Spleen (tissue), 11 donors: ENCODE measurements around the gene KMT2B. TPM values are rescaled to one million over a fixed set of nuclear protein-coding genes. Genes with fewer than 3 reads are reported as not detected.
"Not testable (repeated sequence)": the region's sequence is repeated elsewhere in the genome, so short reads cannot be mapped to it uniquely, and the experiment has no call there.

Source experiments
- DNase-seq: peaks from one replicate; pipeline ENCODE4 v3.0.0-alpha.2; 2020
- H3K27ac ChIP-seq, 8 donors: fragments of 200-600 bp; sonication (generic) in 7 of 8; 1 replicate in 4 of 8; 2 replicates in 4 of 8; pipeline versions ENCODE4 v1.5.0 to v1.8.0; 2016 to 2021; ENCODE audit warnings: inconsistent platforms in 4 of 8, mild to moderate bottlenecking in 4 of 8, moderate library complexity in 1 of 8
- H3K27me3 ChIP-seq, 7 donors: fragments of 200-600 bp; sonication (generic) in 6 of 7; replicated peaks in 1 of 7; 1 replicate in 4 of 7; 2 replicates in 3 of 7; pipeline versions ENCODE4 v1.5.0 to v1.8.0; 2016 to 2021; ENCODE audit warnings: inconsistent platforms in 3 of 7, mild to moderate bottlenecking in 1 of 7
- H3K36me3 ChIP-seq, 6 donors: fragments of 200-600 bp; sonication (generic) in 5 of 6; 1 replicate in 4 of 6; 2 replicates in 2 of 6; pipeline versions ENCODE4 v1.5.0 to v1.8.0; 2016 to 2021; ENCODE audit warnings: inconsistent platforms in 2 of 6
- H3K4me1 ChIP-seq, 6 donors: fragments of 200-600 bp; sonication (generic) in 5 of 6; 1 replicate in 3 of 6; 2 replicates in 3 of 6; pipeline versions ENCODE4 v1.5.0 to v1.8.0; 2016 to 2021; ENCODE audit warnings: inconsistent platforms in 3 of 6
- H3K4me3 ChIP-seq, 8 donors: fragments of 200-600 bp; sonication (generic) in 7 of 8; 1 replicate in 4 of 8; 2 replicates in 4 of 8; pipeline versions ENCODE4 v1.5.0 to v1.8.0; 2016 to 2021; ENCODE audit warnings: inconsistent platforms in 4 of 8, mild to moderate bottlenecking in 4 of 8, moderate library complexity in 2 of 8
- H3K9me3 ChIP-seq, 8 donors: fragments of 200-600 bp; sonication (generic) in 7 of 8; 1 replicate in 4 of 8; 2 replicates in 4 of 8; pipeline versions ENCODE4 v1.5.0 to v1.8.0; 2016 to 2021; ENCODE audit warnings: inconsistent platforms in 4 of 8
- CTCF ChIP-seq, 11 experiments: fragments of 200-600 bp in 7 of 11; fragments of 450-650 bp in 4 of 11; sonication (generic) in 4 of 11; IDR thresholded peaks in 8 of 11; conservative IDR thresholded peaks in 3 of 11; 1 replicate in 7 of 11; 2 replicates in 4 of 11; pipeline versions ENCODE4 v1.4.0 to v1.8.0; 2016 to 2021; ENCODE audit warnings: antibody characterized with exemption in 11 of 11, inconsistent platforms in 4 of 11, mild to moderate bottlenecking in 1 of 11
- POLR2A ChIP-seq, 3 donors: fragments of 450-650 bp; IDR thresholded peaks; one replicate each; pipeline ENCODE4 v1.5.1; 2017; ENCODE audit warnings: antibody characterized with exemption in 3 of 3, mild to moderate bottlenecking in 1 of 3
- POLR2AphosphoS5 ChIP-seq, 3 donors: sonication (generic); formaldehyde crosslinking; IDR thresholded peaks; one replicate each; pipeline ENCODE4 v1.5.1; 2017; ENCODE audit warnings: antibody characterized with exemption in 3 of 3
- WGBS, 5 donors: extraction: QIAGEN DNeasy Blood & Tissue Kit in 3 of 5; methylation state at CpG; one replicate each; pipeline versions ENCODE4 v1.1.5 to v1.1.7; 2013 to 2018; 5-methylcytosine and 5-hydroxymethylcytosine counted together
- intact Hi-C: fragments of 100-400 bp; cut with DNase I; formaldehyde crosslinking; loops from one replicate; pipeline ENCODE4 v1.15.0; 2023; ENCODE audit warnings: low total_unique reads
- polyA plus RNA-seq, 3 donors: library from polyadenylated mRNA; stranded (reverse); fragments of 200-250 nt; gene quantifications; one replicate each; pipeline ENCODE4 v1.2.1, GENCODE V29; 2013
- total RNA-seq, 7 donors: library from RNA; depleted of rRNA in 3 of 7; stranded (reverse); fragments of >200 nt in 3 of 7; fragmentation: NEBNext Ultra II Directional in 4 of 7; extraction: Animal tissue kit (Norgen Biotek cat#: 25700) in 4 of 7; gene quantifications; one replicate each; pipeline versions ENCODE4 v1.1.0 to v1.2.1, GENCODE V29; 2016 to 2021
- donor health status: healthy with polysubstance abuse.
- donor health status: DM: no; HTN: no; CAD: no; lungs with moderate emphysema.
- donor health status: DM: no; HTN: no; CAD: no.
- donor health status: Bipolar disorder and iron deficiency.
- donor health status: healthy.
- donor health status: DM: no; HTN: no; CAD: no.
- donor health status: DM: yes; HTN: yes; CAD: no.

Gene KMT2B
- total and polyA plus RNA-seq, 10 donors = 17.6 to 58.2 (median 45.8) TPM

- no peaks in the 10 kb centered on the region for H3K9me3 ChIP-seq
- no peak overlapping the region for H3K27ac ChIP-seq
- intact Hi-C loops = no loop called here
- DNase-seq = no peak
- H3K27me3 ChIP-seq = peaks cover 0 to 14% (median 0%) of the 10 kb centered on the region in 7 donors
- TF ChIP-seq POLR2A (IDR thresholded peaks at IDR 0.05) (no peak), CTCF (IDR thresholded peaks at IDR 0.05 in 8 of 11, conservative IDR thresholded peaks at IDR 0.05 in 3 of 11) (no peak), POLR2AphosphoS5 (IDR thresholded peaks at IDR 0.05) (no peak)
- H3K4me1 ChIP-seq = peaks cover 0 to 4% (median 0%) of the 10 kb centered on the region in 6 donors
- 69 to 92% (median 83%) methylated on average over 4 of the region's 4 CpGs for WGBS, 5 donors
- no peak overlapping the region for H3K4me3 ChIP-seq
- H3K36me3 ChIP-seq = no peaks in the 10 kb centered on the region
These were observed 28.0 kb upstream of the KMT2B start for GRCh38 chr19:35689836-35690235.

- H3K27ac ChIP-seq, H3K36me3 ChIP-seq, H3K9me3 ChIP-seq, DNase-seq, intact Hi-C loops, H3K4me1 ChIP-seq, H3K4me3 ChIP-seq: not testable (repeated sequence)
- H3K27me3 ChIP-seq = peaks cover 0 to 14% (median 0%) of the 10 kb centered on the region in 7 donors
- 91 to 96% (median 95%) methylated on average over 14 to 37 of the region's 37 CpGs for WGBS, 5 donors
These were observed 26.7 kb upstream of the KMT2B start for GRCh38 chr19:35691106-35691505.

- Histone ChIP-seq H3K27me3 (peaks cover 0 to 14% (median 0%) of the 10 kb centered on the region in 7 donors), H3K4me1 (peaks cover 0 to 4% (median 0%) of the 10 kb centered on the region in 6 donors), H3K9me3 (no peaks in the 10 kb centered on the region), H3K36me3 (no peaks in the 10 kb centered on the region), H3K4me3 (no peak overlapping the region), H3K27ac (no peak overlapping the region)
- 77 to 88% (median 88%) methylated on average over 8 to 11 of the region's 11 CpGs for WGBS, 5 donors
- DNase-seq = no peak
- intact Hi-C loops = no loop called here
- TF ChIP-seq CTCF (IDR thresholded peaks at IDR 0.05 in 8 of 11, conservative IDR thresholded peaks at IDR 0.05 in 3 of 11) = no peak
- TF ChIP-seq POLR2AphosphoS5 (IDR thresholded peaks at IDR 0.05) = no peak
- no peak for TF ChIP-seq POLR2A (IDR thresholded peaks at IDR 0.05)
These were observed 25.8 kb upstream of the KMT2B start for GRCh38 chr19:35692010-35692409.

- TF ChIP-seq CTCF (IDR thresholded peaks at IDR 0.05 in 8 of 11, conservative IDR thresholded peaks at IDR 0.05 in 3 of 11) = no peak
- TF ChIP-seq POLR2AphosphoS5 (IDR thresholded peaks at IDR 0.05) = no peak
- no peak for TF ChIP-seq POLR2A (IDR thresholded peaks at IDR 0.05)
- Histone ChIP-seq H3K36me3 (no peaks in the 10 kb centered on the region), H3K27ac (no peak overlapping the region), H3K4me1 (peaks cover 0 to 4% (median 0%) of the 10 kb centered on the region in 6 donors), H3K27me3 (peaks cover 0 to 9% (median 0%) of the 10 kb centered on the region in 7 donors), H3K9me3 (no peaks in the 10 kb centered on the region), H3K4me3 (no peak overlapping the region)
- WGBS, 5 donors = 13 to 19% (median 16%) methylated on average over 8 of the region's 8 CpGs
- intact Hi-C loops = no loop called here
- DNase-seq = no peak
These were observed 24.4 kb upstream of the KMT2B start for GRCh38 chr19:35693422-35693821.
